ENCODE measurements around the gene ATP6V0E1.

The ATP6V0E1 gene

GRCh38 chr5:172957458-172957857 lies 26.1 kb upstream of the ATP6V0E1 start:
- DNase-seq: no peak

DNA sequence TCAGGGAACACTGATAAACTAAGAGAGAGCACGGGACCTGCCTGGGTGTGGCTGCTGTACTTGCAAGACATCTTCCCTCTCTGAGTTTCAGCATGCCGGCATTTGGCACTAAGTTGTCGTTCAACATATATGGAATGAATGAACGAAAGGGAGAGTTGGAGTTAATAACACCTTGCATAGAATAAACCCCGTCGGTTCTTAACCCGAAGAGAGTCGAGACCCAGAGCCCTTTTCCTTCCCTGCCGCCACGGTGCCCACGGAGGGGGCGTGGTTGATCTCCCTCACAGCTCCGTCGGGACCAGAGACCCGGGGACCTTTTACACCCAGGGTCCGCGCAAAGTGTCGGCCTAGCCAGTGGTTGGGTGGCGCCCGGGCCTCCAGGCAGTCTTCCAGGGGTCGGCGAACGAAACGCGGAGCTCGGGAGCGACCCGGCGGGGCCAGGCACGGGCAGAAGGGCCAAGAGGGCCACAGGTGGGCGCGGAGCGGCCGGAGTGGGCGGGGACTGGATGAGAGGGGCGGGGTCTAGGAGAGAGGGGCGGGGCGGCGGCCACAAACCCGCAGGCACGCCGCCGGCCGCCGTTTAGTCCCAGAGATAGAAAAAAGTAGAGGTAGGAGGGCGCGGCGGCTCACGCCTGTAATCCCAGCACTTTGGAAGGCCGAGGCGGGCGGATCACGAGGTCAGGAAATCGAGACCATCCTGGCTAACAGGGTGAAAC lies 25.1 kb upstream of the ATP6V0E1 start:
- peak; percentile 85 for DNase-seq

DNA sequence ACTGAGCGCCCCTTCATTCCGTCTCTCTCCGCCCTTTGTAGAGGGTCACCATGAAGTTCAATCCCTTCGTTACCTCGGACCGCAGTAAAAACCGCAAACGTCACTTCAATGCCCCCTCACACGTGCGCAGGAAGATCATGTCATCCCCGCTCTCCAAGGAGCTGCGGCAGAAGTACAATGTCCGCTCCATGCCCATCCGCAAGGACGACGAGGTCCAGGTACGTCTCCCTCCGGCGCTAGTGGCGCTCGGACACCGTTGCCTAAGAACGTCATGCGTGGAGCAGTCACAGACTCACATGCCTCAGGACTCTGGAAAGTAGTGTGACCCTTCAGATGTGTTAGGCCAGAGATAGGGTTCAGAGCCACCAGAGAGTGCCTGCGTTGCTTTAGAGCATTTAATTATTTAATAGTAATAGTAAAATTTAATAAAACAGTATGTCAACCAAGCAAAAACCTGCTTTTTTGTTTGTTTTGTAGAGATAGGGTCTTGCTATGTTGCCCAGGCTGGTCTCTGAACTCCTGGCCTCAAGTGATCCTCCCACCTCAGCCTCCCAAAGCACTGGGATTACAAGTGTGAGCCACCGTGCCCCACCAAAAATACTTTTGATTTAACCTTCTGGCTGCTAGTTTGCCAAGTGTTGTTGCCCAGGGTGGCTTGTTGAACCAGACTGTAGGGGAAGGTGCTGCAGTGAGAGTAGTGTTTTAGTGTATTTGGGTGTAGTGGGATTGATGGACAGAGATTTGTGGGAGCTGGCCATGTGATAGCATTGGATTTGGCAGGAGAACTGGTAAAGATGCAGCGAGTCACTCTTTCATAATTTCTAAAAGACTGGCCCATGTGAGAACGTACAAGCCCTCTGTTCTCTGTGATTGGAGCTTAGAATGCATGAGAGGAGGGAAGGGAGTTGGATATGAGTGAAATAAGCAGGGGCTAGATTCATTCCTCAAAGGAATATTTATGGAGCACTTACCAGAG lies 23.5 kb upstream of the ATP6V0E1 start:
- DNase-seq: no peak

DNA sequence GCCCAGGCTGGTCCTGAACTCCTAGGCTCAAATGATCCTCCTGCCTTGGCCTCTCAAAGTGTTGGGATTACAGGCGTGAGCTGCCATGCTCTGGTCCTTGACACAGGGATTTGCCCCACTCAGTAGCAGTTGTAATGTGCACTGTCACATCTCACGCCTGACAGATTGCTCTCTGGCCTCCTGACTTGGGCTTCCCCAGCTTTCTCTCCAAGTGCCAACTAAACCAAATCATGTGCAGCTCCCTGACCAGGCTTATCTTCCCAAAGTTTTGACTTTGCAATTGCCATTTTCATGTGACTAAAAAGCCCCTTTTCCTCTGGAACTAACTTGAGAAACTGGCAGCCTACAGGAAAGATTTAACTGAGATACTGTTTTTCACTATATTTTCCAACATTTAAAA lies 13.7 kb upstream of the ATP6V0E1 start:
- no peak for DNase-seq

GRCh38 chr5:172971482-172971881 lies 12.1 kb upstream of the ATP6V0E1 start:
- no peak for DNase-seq

DNA sequence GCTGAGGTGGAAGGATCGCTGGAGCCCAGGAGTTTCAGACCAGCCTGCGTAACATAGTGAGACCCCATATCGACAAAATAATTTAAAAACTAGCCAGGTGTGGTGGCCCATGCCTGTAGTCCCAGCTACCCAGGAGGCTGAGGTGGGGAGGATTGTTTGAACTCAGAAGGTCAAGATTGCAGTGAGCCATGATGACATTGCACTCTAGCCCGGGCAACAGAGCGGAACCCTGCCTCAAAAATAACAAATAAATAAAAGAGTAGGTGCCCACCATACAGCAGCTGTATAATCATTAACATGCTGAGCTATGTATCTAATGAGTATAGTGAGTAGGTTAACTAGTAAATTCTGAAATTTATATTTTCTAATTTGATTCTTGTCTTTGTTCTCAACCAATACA lies 11.0 kb upstream of the ATP6V0E1 start:
- DNase-seq: no peak

- no peak for DNase-seq
Measured at GRCh38 chr5:172973127-172973916, 10.2 kb upstream of the ATP6V0E1 start.

- DNase-seq: no peak
Measured at GRCh38 chr5:172973931-172974330, 9.6 kb upstream of the ATP6V0E1 start.

- no peak for DNase-seq
Measured at GRCh38 chr5:172975289-172975688, 8.3 kb upstream of the ATP6V0E1 start.

DNA sequence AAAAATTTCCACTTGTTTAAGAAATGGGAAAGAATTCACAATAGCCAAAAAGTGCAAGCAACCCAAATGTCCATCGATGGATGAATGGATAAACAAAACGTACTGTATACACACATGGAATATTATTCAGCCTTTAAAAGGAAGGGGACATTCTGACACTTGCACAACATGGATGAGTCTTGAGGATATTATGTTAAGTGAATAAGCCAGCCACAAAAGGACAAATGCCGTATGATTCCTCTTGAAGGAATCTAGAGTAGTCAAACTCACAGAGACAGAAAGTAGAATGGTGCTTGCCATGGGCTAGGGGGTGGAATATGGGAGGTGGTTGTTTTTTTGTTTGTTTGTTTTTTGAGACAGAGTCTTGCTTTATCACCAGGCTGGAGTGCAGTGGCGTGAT lies 3.8 kb upstream of the ATP6V0E1 start:
- no peak for DNase-seq

DNA sequence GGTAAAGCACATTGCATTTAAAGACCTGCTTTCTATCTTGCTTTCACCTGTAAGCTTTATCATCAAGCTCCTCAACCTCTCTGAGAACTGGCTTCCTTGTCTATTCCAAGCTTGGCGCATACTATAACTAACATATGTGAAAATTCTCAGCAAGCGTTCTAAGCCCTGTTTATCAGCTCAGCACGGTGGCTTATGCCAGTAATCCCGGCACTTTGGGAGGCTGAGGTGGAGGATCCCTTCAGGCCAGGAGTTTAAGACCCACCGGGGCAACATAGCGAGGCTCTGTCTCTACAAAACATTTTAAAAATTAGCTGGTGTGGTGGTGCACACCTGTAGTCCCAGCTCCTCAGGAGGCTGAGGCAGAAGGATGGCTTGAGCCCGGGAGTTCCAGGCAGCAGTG lies 1.6 kb upstream of the ATP6V0E1 start:
- no peak for DNase-seq

GRCh38 chr5:172984244-172984953 lies 828 bp downstream of the ATP6V0E1 start:
- DNase-seq: no peak

GRCh38 chr5:172985596-172985995 lies 2.0 kb downstream of the ATP6V0E1 start:
- no peak for DNase-seq

GRCh38 chr5:172988276-172988675 lies 4.7 kb downstream of the ATP6V0E1 start:
- no peak for DNase-seq

DNA sequence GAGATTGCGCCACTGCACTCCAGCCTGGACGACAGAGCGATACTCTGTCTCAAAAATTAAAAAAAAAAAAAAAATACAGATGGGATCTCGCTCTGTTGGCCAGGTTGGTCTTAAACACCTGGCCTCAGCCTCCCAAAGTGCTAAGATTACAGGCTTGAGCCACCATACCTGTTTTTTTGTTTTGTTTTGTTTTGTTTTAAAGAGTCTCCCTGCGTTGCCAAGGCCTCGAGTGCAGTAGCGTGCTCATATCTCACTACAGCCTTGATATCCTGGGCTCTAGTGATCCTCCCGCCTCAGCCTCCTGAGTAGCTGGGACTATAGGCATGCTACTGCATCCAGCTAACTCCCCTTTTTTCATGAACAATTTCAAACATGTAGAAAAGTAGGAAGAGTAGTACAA lies 7.2 kb downstream of the ATP6V0E1 start:
- DNase-seq: no peak

DNA sequence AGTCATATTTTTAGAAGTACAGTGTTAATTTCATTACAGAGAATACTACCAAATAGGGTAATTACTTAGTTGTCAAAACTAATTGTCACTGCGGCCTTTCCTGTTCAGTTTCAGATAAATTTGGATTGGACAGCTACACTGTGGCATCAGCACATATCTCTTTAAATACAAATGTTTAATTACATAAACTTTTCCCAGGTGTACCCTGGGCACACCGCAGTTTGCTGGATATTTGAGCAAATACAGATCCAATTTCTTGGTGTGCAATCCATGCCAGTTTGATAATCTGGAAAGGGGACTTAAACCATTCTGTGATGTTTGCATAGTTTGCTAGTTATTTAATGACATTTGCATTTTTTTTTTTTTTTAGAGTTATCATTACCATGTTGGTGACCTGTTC lies 10.8 kb downstream of the ATP6V0E1 start:
- no peak for DNase-seq

DNA sequence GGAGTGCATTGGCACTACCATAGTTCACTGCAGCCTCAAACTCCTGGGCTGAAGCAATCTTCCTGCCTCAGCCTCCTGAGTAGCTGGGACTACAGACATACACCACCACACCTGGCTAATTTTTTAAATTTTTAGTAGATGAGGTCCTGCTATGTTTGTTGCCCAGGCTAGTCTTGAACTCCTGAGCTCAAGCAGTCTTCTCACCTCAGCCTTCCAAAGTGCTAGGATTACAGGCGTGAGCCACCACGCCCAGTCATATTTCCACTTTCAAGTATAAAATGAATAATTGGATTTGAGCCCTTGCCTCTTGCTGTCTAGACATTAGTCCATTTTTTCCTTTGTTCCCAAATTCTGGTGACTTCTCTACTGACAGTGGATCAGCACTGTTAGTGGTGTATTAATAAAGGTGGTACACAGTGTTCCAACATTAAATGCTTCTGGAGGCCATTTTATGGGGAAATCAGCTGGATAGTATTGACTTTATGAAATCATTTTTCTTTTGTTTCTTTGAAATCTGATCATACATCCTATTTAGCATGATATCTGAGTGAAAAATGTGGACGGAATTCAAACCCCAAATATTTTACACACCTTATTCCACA lies 15.9 kb downstream of the ATP6V0E1 start:
- DNase-seq: no peak

GRCh38 chr5:172999974-173000373 lies 16.4 kb downstream of the ATP6V0E1 start:
- no peak for DNase-seq

- no peak for DNase-seq
Measured at GRCh38 chr5:173001229-173001841, 17.8 kb downstream of the ATP6V0E1 start.

GRCh38 chr5:173003360-173003759 lies 19.8 kb downstream of the ATP6V0E1 start:
- no peak for DNase-seq

DNA sequence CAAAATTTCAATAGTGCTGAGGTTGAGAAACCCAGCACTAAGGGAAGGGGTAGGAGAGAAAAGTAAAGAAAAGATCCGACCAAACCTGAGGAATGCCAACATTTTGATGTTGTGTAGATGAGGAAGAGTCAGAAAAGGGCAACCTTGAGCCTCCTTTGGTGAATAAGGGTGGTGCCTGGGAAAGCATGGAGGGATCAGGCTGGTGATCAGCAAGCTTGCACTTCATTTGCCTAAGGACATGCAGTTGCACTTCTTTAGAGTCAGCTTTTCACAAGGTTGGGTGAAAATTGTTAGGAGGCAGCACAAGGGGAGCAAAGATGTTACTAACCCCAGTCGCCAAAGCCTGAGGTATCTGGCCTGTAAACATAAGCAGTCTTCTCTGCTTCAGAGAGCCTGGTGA lies 20.4 kb downstream of the ATP6V0E1 start:
- no peak for DNase-seq

DNA sequence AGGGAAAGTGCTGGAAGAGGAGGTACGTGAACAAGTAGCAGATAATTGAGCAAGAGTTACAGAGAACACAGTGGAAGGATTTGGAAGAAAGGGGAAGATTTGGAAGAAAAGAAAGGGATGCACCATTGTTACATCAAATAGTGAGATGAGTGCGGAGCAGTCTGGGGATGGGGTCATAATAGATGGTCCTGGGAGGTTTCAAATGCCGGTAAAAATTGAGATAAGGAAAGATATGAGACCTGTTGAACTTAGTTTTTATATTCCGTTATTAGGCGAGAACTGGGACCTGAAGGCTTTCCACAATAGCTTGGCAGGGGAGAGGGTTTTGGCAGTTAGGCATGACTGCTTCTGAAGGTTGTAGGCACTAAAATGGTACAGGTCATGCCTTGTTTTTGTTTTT lies 20.9 kb downstream of the ATP6V0E1 start:
- DNase-seq: no peak

All from retina (tissue), 1 donor.